ENCODE results near the gene CNTN1. TPM values are rescaled to one million over a fixed set of nuclear protein-coding genes. Genes with fewer than 3 reads are reported as not detected.

The CNTN1 gene
- total and polyA plus RNA-seq, 2 experiments from 2014 or later: 0.58 to 2.4 TPM

DNA sequence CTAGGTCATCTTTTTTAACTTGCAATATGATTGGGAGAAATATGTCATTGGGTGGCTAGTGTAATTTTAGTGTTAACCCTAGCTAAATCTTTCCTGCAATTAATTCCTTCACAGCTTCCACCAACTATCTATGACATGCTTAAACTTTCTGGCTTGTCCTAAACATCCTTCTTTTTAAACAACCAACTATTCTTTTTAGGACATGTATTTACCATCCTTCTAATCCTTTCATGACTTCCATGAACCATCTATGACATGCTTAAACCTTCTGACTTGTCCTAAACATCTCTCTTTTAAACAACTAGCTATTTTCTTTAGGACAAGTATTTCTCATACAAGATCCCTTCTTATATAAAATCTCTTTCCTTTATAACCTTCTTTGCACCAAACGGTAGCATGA lies 316.2 kb downstream of the CNTN1 start:
- Histone ChIP-seq H3K9me3 (ENCODE audit: low read depth) (peaks cover 5% of the 10 kb centered on the region), H3K27me3 (no peaks in the 10 kb centered on the region), H3K4me1 (ENCODE audit: insufficient read depth) (no peaks in the 10 kb centered on the region), H3K4me2 (no peak overlapping the region), H3K79me2 (no peaks in the 10 kb centered on the region), H3K4me3 (no peak overlapping the region), H3K27ac (no peak overlapping the region), H2AFZ (no peak overlapping the region), H3K9me2 (replicated peaks; ENCODE audit: insufficient read depth) (no peaks in the 10 kb centered on the region), H3K36me3 (replicated peaks; ENCODE audit: insufficient read depth, low read depth) (no peaks in the 10 kb centered on the region), H4K20me1 (ENCODE audit: insufficient read depth, poor library complexity, severe bottlenecking) (no peaks in the 10 kb centered on the region)
- DNase-seq (ENCODE audit: low spot score): no peak
- 77% methylated on average over 1 of the region's 1 CpG for WGBS (ENCODE audit: low lambda C conversion rate, missing lambda C conversion rate)
- TF ChIP-seq EZH2phosphoT487 (IDR thresholded peaks at IDR 0.05; ENCODE audit: low read depth, severe bottlenecking, unreplicated experiment) (no peak), EZH2 (IDR thresholded peaks at IDR 0.05; ENCODE audit: borderline replicate concordance) (no peak)
- TF ChIP-seq, protein P1, sequence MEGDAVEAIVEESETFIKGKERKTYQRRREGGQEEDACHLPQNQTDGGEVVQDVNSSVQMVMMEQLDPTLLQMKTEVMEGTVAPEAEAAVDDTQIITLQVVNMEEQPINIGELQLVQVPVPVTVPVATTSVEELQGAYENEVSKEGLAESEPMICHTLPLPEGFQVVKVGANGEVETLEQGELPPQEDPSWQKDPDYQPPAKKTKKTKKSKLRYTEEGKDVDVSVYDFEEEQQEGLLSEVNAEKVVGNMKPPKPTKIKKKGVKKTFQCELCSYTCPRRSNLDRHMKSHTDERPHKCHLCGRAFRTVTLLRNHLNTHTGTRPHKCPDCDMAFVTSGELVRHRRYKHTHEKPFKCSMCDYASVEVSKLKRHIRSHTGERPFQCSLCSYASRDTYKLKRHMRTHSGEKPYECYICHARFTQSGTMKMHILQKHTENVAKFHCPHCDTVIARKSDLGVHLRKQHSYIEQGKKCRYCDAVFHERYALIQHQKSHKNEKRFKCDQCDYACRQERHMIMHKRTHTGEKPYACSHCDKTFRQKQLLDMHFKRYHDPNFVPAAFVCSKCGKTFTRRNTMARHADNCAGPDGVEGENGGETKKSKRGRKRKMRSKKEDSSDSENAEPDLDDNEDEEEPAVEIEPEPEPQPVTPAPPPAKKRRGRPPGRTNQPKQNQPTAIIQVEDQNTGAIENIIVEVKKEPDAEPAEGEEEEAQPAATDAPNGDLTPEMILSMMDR (IDR thresholded peaks at IDR 0.05; ENCODE audit: poor library complexity): no peak

DNA sequence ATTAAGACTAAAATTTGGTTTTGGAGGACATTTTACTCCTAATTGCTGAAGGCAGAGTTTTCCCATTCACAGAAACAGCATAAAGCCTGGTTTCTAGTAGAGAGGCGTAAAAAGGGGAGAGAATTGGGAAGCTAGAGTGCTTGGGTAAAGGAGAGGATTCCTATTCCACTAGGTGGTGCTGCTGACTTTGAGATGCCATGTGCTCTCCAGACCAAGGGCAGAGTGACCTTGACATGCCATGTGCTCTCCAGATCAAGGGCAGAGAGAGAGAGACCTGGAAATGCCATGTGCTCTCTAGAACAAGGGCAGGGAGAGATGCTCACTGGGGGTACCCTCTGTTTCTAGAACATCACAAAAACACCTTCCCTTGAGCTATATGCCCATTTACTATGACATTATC lies 319.7 kb downstream of the CNTN1 start:
- H3K9me2 ChIP-seq (replicated peaks; ENCODE audit: insufficient read depth): no peaks in the 10 kb centered on the region
- H2AFZ ChIP-seq: no peak overlapping the region
- no peak overlapping the region for H3K4me2 ChIP-seq
- no peak for DNase-seq (ENCODE audit: low spot score)
- H3K4me3 ChIP-seq: no peak overlapping the region
- peaks cover 5% of the 10 kb centered on the region for H3K9me3 ChIP-seq (ENCODE audit: low read depth)
- H4K20me1 ChIP-seq (ENCODE audit: insufficient read depth, poor library complexity, severe bottlenecking): no peaks in the 10 kb centered on the region
- no peaks in the 10 kb centered on the region for H3K4me1 ChIP-seq (ENCODE audit: insufficient read depth)
- H3K27me3 ChIP-seq: no peaks in the 10 kb centered on the region
- H3K27ac ChIP-seq: no peak overlapping the region
- 95% methylated on average over 1 of the region's 1 CpG for WGBS (ENCODE audit: low lambda C conversion rate, missing lambda C conversion rate)
- H3K36me3 ChIP-seq (replicated peaks; ENCODE audit: insufficient read depth, low read depth): no peaks in the 10 kb centered on the region
- H3K79me2 ChIP-seq: no peaks in the 10 kb centered on the region
- TF ChIP-seq EZH2 (IDR thresholded peaks at IDR 0.05; ENCODE audit: borderline replicate concordance) (no peak), EZH2phosphoT487 (IDR thresholded peaks at IDR 0.05; ENCODE audit: low read depth, severe bottlenecking, unreplicated experiment) (no peak)
- TF ChIP-seq, protein P1 (IDR thresholded peaks at IDR 0.05; ENCODE audit: poor library complexity): no peak

DNA sequence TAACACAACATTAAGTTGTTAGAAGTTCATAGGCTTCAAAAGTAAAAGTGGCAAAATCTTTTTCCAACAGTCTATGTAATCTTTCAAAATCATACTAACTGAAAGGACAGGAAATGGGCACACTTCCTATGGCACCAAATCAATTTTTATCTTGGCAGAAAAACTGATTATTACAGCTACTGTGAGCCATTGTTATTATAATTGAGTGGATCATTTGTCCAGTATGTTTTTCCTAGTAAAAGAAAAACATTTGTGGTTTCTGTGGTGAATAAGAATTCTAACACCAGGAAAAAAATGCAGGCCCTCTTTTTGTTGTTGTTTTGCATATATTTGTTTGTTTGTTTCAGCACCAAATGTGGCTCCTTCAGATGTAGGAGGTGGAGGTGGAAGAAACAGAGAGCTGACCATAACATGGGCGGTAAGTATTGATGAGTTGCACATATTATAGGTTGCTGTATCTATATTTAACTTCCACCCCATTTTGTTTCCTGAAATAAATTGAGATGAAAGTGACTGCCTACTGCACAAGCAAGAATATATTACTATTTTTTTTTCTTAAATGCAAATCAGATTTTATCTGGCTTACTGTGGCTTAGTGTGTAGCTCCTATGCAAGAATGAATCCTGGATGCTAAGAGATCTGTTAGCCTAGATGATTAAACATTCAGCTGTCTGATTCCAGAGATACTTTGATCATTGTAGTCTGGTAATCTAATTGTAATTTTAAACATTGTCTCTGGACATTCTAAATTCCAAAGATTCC lies 321.8 kb downstream of the CNTN1 start:
- no peaks in the 10 kb centered on the region for H3K79me2 ChIP-seq
- H2AFZ ChIP-seq: no peak overlapping the region
- H3K9me3 ChIP-seq (ENCODE audit: low read depth): no peaks in the 10 kb centered on the region
- TF ChIP-seq EZH2phosphoT487 (IDR thresholded peaks at IDR 0.05; ENCODE audit: low read depth, severe bottlenecking, unreplicated experiment) (no peak), EZH2 (IDR thresholded peaks at IDR 0.05; ENCODE audit: borderline replicate concordance) (no peak)
- TF ChIP-seq, protein P1 (IDR thresholded peaks at IDR 0.05; ENCODE audit: poor library complexity): no peak
- no peaks in the 10 kb centered on the region for H3K4me1 ChIP-seq (ENCODE audit: insufficient read depth)
- no peaks in the 10 kb centered on the region for H3K36me3 ChIP-seq (replicated peaks; ENCODE audit: insufficient read depth, low read depth)
- no peaks in the 10 kb centered on the region for H4K20me1 ChIP-seq (ENCODE audit: insufficient read depth, poor library complexity, severe bottlenecking)
- H3K4me2 ChIP-seq: no peak overlapping the region
- no peak overlapping the region for H3K27ac ChIP-seq
- no peaks in the 10 kb centered on the region for H3K9me2 ChIP-seq (replicated peaks; ENCODE audit: insufficient read depth)
- no peak for DNase-seq (ENCODE audit: low spot score)
- 100% methylated on average over 1 of the region's 1 CpG for WGBS (ENCODE audit: low lambda C conversion rate, missing lambda C conversion rate)
- no peaks in the 10 kb centered on the region for H3K27me3 ChIP-seq
- no peak overlapping the region for H3K4me3 ChIP-seq

Measured in hepatocyte (in vitro differentiated cells).